CD14-positive monocyte (primary cell): ENCODE measurements around the gene VPS26B. TPM values are rescaled to one million over a fixed set of nuclear protein-coding genes. Genes with fewer than 3 reads are reported as not detected.

Source experiments
- DNase-seq, 3 donors: peaks; one replicate each; pipeline ENCODE4 v3.0.0-alpha.2; 2011 to 2022
- H2AFZ ChIP-seq: 2 replicates; pipeline ENCODE4 v1.6.0; 2012; ENCODE audit warnings: mild to moderate bottlenecking, low read depth, low read length, inconsistent platforms; ENCODE audit not compliant: insufficient read depth, poor library complexity, severe bottlenecking
- H3K27ac ChIP-seq, 2 donors: 1 replicate in 1 of 2; 2 replicates in 1 of 2; pipeline ENCODE4 v1.5.1; 2012 to 2013; ENCODE audit warnings: low read length in 2 of 2, control low read depth in 1 of 2, inconsistent platforms in 1 of 2, low read depth in 1 of 2, mild to moderate bottlenecking in 1 of 2
- H3K27me3 ChIP-seq, 2 donors: one replicate each; pipeline versions ENCODE4 v1.6.0 to v1.6.1; 2011 to 2013; ENCODE audit warnings: low read length in 2 of 2; ENCODE audit not compliant: control insufficient read depth in 2 of 2, insufficient read depth in 2 of 2
- H3K36me3 ChIP-seq, 2 donors: replicated peaks in 1 of 2; 1 replicate in 1 of 2; 2 replicates in 1 of 2; pipeline versions ENCODE4 v1.5.1 to v1.6.1; 2012 to 2013; ENCODE audit warnings: low read length in 2 of 2, control low read depth in 1 of 2, inconsistent platforms in 1 of 2, mild to moderate bottlenecking in 1 of 2; ENCODE audit not compliant: insufficient read depth in 2 of 2, control insufficient read depth in 1 of 2
- H3K4me1 ChIP-seq, 2 donors: 1 replicate in 1 of 2; 2 replicates in 1 of 2; pipeline versions ENCODE4 v1.5.1 to v1.6.1; 2012 to 2013; ENCODE audit warnings: low read length in 2 of 2, control low read depth in 1 of 2, inconsistent platforms in 1 of 2, mild to moderate bottlenecking in 1 of 2, moderate library complexity in 1 of 2; ENCODE audit not compliant: insufficient read depth in 2 of 2, control insufficient read depth in 1 of 2
- H3K4me2 ChIP-seq: replicated peaks from 2 replicates; pipeline ENCODE3; 2012; ENCODE audit warnings: low read length, moderate library complexity, mild to moderate bottlenecking; ENCODE audit not compliant: poor library complexity, severe bottlenecking; ENCODE audit errors: extremely low read depth
- H3K4me3 ChIP-seq, 3 experiments: fragments of 200-600 bp in 1 of 3; sonication (generic) in 1 of 3; replicated peaks in 1 of 3; 1 replicate in 2 of 3; 2 replicates in 1 of 3; pipeline ENCODE4 v1.5.1; 2011 to 2013; ENCODE audit warnings: low read length in 3 of 3, mild to moderate bottlenecking in 3 of 3, control low read depth in 2 of 3, low read depth in 2 of 3, inconsistent platforms in 1 of 3, moderate library complexity in 1 of 3
- H3K79me2 ChIP-seq: 2 replicates; pipeline ENCODE4 v1.6.0; 2012; ENCODE audit warnings: mild to moderate bottlenecking, control low read depth, inconsistent platforms, low read length, moderate library complexity; ENCODE audit not compliant: insufficient read depth
- H3K9ac ChIP-seq: 2 replicates; pipeline ENCODE4 v1.6.0; 2017; ENCODE audit warnings: low read length, mild to moderate bottlenecking; ENCODE audit not compliant: insufficient read depth, poor library complexity, severe bottlenecking
- H3K9me3 ChIP-seq, 2 donors: replicated peaks in 1 of 2; 1 replicate in 1 of 2; 2 replicates in 1 of 2; pipeline versions ENCODE4 v1.5.1 to v1.6.1; 2012 to 2013; ENCODE audit warnings: low read length in 2 of 2, control low read depth in 1 of 2; ENCODE audit not compliant: control insufficient read depth in 1 of 2, insufficient read depth in 1 of 2
- H4K20me1 ChIP-seq: 2 replicates; pipeline ENCODE4 v1.6.0; 2012; ENCODE audit warnings: mild to moderate bottlenecking, low read length, control low read depth, moderate library complexity; ENCODE audit not compliant: insufficient read depth
- H3K27ac Mint-ChIP-seq, 7 donors: one replicate each; pipeline ENCODE4 v1.8.0; 2020; ENCODE audit warnings: mild to moderate bottlenecking in 7 of 7, mixed read lengths in 7 of 7, moderate library complexity in 6 of 7, inconsistent platforms in 2 of 7
- H3K27me3 Mint-ChIP-seq, 3 donors: one replicate each; pipeline ENCODE4 v1.8.0; 2021 to 2022; ENCODE audit warnings: low read depth in 3 of 3, mild to moderate bottlenecking in 3 of 3, mixed read lengths in 3 of 3, moderate library complexity in 3 of 3, inconsistent platforms in 1 of 3
- H3K36me3 Mint-ChIP-seq, 2 donors: one replicate each; pipeline ENCODE4 v1.8.0; 2020; ENCODE audit warnings: mixed read lengths in 2 of 2, inconsistent platforms in 1 of 2, mild to moderate bottlenecking in 1 of 2
- H3K4me1 Mint-ChIP-seq: one replicate; pipeline ENCODE4 v1.8.0; 2020; ENCODE audit warnings: mild to moderate bottlenecking, mixed read lengths
- H3K4me3 Mint-ChIP-seq, 2 donors: one replicate each; pipeline ENCODE4 v1.8.0; 2020; ENCODE audit warnings: mild to moderate bottlenecking in 2 of 2, mixed read lengths in 2 of 2, moderate library complexity in 1 of 2
- H3K9me3 Mint-ChIP-seq, 7 donors: one replicate each; pipeline ENCODE4 v1.8.0; 2020 to 2022; ENCODE audit warnings: mixed read lengths in 7 of 7, mild to moderate bottlenecking in 6 of 7, moderate library complexity in 6 of 7, inconsistent platforms in 2 of 7
- CTCF ChIP-seq: fragments of 200-600 bp; IDR thresholded peaks from one replicate; pipeline ENCODE4 v1.8.0; 2022; ENCODE audit warnings: antibody characterized with exemption, mild to moderate bottlenecking
- WGBS: methylation state at CpG from one replicate; pipeline ENCODE4 v1.1.5; 2013; ENCODE audit warnings: missing lambda C conversion rate; ENCODE audit not compliant: insufficient coverage; 5-methylcytosine and 5-hydroxymethylcytosine counted together
- intact Hi-C, 2 donors: fragments of 100-400 bp; cut with micrococcal nuclease; formaldehyde crosslinking; loops; one replicate each; pipeline versions ENCODE4 v1.15.0 to v1.15.1; 2023
- polyA plus RNA-seq, 3 donors: library from polyadenylated mRNA; depleted of rRNA in 1 of 3; unstranded in 2 of 3; stranded (reverse) in 1 of 3; fragments of 300-500 nt in 2 of 3; fragments of >200 nt in 1 of 3; fragmentation: Illumina TruSeq in 2 of 3; gene quantifications; 1 replicate in 2 of 3; 2 replicates in 1 of 3; pipeline ENCODE4 v1.2.3, GENCODE V29; 2012 to 2021

VPS26B gene
- polyA plus RNA-seq, 3 donors = 30.4 to 38.4 (median 34.3) TPM

- Histone ChIP-seq H3K4me1 (peaks cover 35 to 52% of the 10 kb centered on the region in 2 donors), H3K9ac (no peak overlapping the region), H2AFZ (no peak overlapping the region), H3K4me2 (no peak overlapping the region), H3K9me3 (no peaks in the 10 kb centered on the region), H3K27me3 (no peaks in the 10 kb centered on the region), H3K36me3 (peaks cover 3 to 22% of the 10 kb centered on the region in 2 donors), H3K27ac (no peak overlapping the region), H3K4me3 (no peak overlapping the region), H4K20me1 (peaks cover 85% of the 10 kb centered on the region), H3K79me2 (peaks cover 77% of the 10 kb centered on the region)
- WGBS = 88% methylated on average over 3 of the region's 6 CpGs
- Mint-ChIP-seq H3K27ac (no peak overlapping the region), H3K4me1 (peaks cover 66% of the 10 kb centered on the region), H3K27me3 (peaks cover 0 to 1% (median 0%) of the 10 kb centered on the region in 3 donors), H3K9me3 (peaks cover 0 to 2% (median 0%) of the 10 kb centered on the region in 7 donors), H3K36me3 (peaks cover 27 to 32% of the 10 kb centered on the region in 2 donors), H3K4me3 (no peak overlapping the region)
- no peak for TF ChIP-seq CTCF
- intact Hi-C loops = no loop called here
- DNase-seq = no peak
Measured at GRCh38 chr11:134228625-134229024, 4.2 kb downstream of the VPS26B start.

- no peak overlapping the region for H3K4me3 Mint-ChIP-seq
- peaks cover 74% of the 10 kb centered on the region for H3K79me2 ChIP-seq
Measured at GRCh38 chr11:134229126-134229790, 4.8 kb downstream of the VPS26B start.

More at GRCh38 chr11:134229126-134229790, 4.8 kb downstream of the VPS26B start:
- no peak overlapping the region for H3K27ac ChIP-seq
- peaks cover 35 to 49% of the 10 kb centered on the region in 2 donors for H3K4me1 ChIP-seq
- Mint-ChIP-seq H3K9me3 (peaks cover 0 to 2% (median 0%) of the 10 kb centered on the region in 7 donors), H3K36me3 (peaks cover 27 to 33% of the 10 kb centered on the region in 2 donors), H3K27ac (peak overlapping the region in 2 of 7 donors; percentile 60 to 63), H3K27me3 (peaks cover 0 to 1% (median 0%) of the 10 kb centered on the region in 3 donors), H3K4me1 (peaks cover 66% of the 10 kb centered on the region)
- no peak for TF ChIP-seq CTCF
- no peak overlapping the region for H3K4me3 ChIP-seq
- H4K20me1 ChIP-seq = peaks cover 91% of the 10 kb centered on the region
- no peak overlapping the region for H2AFZ ChIP-seq
- no peak overlapping the region for H3K9ac ChIP-seq
- peaks cover 3 to 22% of the 10 kb centered on the region in 2 donors for H3K36me3 ChIP-seq
- no peak for DNase-seq
- H3K4me2 ChIP-seq = no peak overlapping the region
- H3K27me3 ChIP-seq = no peaks in the 10 kb centered on the region
- WGBS = 95% methylated on average over 3 of the region's 6 CpGs
- no peaks in the 10 kb centered on the region for H3K9me3 ChIP-seq
- intact Hi-C loops = no loop called here
